ENCODE measurements around the gene TAF10. TPM values are rescaled to one million over a fixed set of nuclear protein-coding genes. Genes with fewer than 3 reads are reported as not detected.

The TAF10 gene
- total RNA-seq, 1 experiment from 2014 or later, result 142 TPM

DNA sequence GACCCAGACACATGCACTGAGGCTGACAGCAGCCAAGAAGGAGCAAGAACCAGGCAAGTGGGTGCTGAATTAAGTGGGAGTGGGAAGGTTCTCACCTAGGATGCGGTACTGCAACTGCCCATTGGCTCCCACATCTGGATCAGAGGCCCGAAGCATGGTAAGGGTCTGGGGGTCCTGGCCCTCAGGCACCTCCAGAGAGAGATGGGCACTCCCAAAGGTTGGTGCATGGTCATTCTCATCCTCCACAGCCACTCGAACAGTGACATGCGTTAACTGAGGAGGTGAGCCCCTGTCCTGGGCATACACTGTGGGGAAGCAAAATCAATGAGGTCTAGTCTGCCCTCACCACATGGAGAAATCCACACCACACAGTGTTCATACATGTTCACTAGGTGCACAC, 16.5 kb upstream of the TAF10 start:
- POLR2A ChIA-PET, result no interaction called here

DNA sequence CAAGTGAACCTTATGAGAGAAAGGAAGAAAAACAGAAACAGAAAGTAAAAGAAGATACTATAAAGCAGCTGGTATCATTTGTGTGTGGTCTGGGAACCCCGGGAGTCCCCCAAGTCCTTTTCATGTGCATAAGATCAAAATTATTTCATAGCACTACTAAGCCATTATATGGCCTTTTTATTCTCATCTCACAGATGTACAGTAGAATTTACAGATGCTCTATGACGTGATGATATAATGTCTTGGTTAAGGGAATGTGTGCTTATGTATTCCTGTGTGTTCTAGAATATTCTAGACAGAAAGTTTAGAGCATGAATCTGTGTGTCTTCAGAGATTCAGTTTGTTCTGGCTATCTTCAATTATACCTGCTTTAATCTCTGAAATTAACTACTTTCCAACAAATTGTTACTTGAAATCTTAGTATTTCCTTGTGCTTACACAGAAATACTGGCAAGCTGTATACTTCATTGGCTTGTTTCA, 15.8 kb upstream of the TAF10 start:
- CTCF ChIA-PET, result interaction anchor here (1.5 kb wide), 1 partner anchor 55 kb away, joined by 3 read pairs; the partner anchor contains the start of gene MRPL17
- no peak overlapping the region for H3K4me3 ChIP-seq (ENCODE audit: low read depth, low read length)
- no peaks in the 10 kb centered on the region for H3K27me3 Mint-ChIP-seq (ENCODE audit: insufficient read depth, unreplicated experiment)
- H3K4me1 ChIP-seq, result peaks cover 3% of the 10 kb centered on the region; the same call in 1 of the 2 replicates
- H3K36me3 Mint-ChIP-seq (ENCODE audit: insufficient read depth, unreplicated experiment), result peaks cover 5% of the 10 kb centered on the region
- POLR2A ChIA-PET, result no interaction called here
- H3K27me3 ChIP-seq (replicated peaks; ENCODE audit: control insufficient read depth, insufficient read depth, low read length), result no peaks in the 10 kb centered on the region; the same call in 1 of the 2 replicates
- H3K9me3 Mint-ChIP-seq (ENCODE audit: unreplicated experiment), result no peaks in the 10 kb centered on the region
- H3K36me3 ChIP-seq (ENCODE audit: control insufficient read depth, insufficient read depth, low read length), result no peaks in the 10 kb centered on the region
- no peaks in the 10 kb centered on the region for H3K9me3 ChIP-seq
- no peaks in the 10 kb centered on the region for H3K4me1 Mint-ChIP-seq (ENCODE audit: low read depth, unreplicated experiment)
- no peak for DNase-seq
- no peak overlapping the region for H3K4me3 Mint-ChIP-seq (ENCODE audit: unreplicated experiment)
- TF ChIP-seq, protein P1, sequence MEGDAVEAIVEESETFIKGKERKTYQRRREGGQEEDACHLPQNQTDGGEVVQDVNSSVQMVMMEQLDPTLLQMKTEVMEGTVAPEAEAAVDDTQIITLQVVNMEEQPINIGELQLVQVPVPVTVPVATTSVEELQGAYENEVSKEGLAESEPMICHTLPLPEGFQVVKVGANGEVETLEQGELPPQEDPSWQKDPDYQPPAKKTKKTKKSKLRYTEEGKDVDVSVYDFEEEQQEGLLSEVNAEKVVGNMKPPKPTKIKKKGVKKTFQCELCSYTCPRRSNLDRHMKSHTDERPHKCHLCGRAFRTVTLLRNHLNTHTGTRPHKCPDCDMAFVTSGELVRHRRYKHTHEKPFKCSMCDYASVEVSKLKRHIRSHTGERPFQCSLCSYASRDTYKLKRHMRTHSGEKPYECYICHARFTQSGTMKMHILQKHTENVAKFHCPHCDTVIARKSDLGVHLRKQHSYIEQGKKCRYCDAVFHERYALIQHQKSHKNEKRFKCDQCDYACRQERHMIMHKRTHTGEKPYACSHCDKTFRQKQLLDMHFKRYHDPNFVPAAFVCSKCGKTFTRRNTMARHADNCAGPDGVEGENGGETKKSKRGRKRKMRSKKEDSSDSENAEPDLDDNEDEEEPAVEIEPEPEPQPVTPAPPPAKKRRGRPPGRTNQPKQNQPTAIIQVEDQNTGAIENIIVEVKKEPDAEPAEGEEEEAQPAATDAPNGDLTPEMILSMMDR (IDR thresholded peaks at IDR 0.05; ENCODE audit: insufficient read depth in 1 of 2, low read depth in 1 of 2, low read length in 1 of 2, severe bottlenecking in 1 of 2, unreplicated experiment in 1 of 2), result no peak
- intact Hi-C loops (cut with micrococcal nuclease; ENCODE audit: unreplicated experiment), result no loop called here
- H3K27ac Mint-ChIP-seq (ENCODE audit: unreplicated experiment), result no peak overlapping the region
- no TSS peak for BruUV-seq (replicated peaks)

More for the DNA sequence above, 16.5 kb upstream of the TAF10 start:
- H3K27me3 Mint-ChIP-seq (ENCODE audit: insufficient read depth, unreplicated experiment), result no peaks in the 10 kb centered on the region
- no peaks in the 10 kb centered on the region for H3K36me3 ChIP-seq (ENCODE audit: control insufficient read depth, insufficient read depth, low read length)
- no peak for DNase-seq
- CTCF ChIA-PET, result interaction anchor here (1.5 kb wide), 1 partner anchor 55 kb away, joined by 3 read pairs; the partner anchor contains the start of gene MRPL17
- no peaks in the 10 kb centered on the region for H3K4me1 Mint-ChIP-seq (ENCODE audit: low read depth, unreplicated experiment)
- peak overlapping the region; percentile 1 for H3K4me3 Mint-ChIP-seq (ENCODE audit: unreplicated experiment)
- H3K27me3 ChIP-seq (replicated peaks; ENCODE audit: control insufficient read depth, insufficient read depth, low read length), result no peaks in the 10 kb centered on the region; the same call in 1 of the 2 replicates
- H3K9me3 ChIP-seq, result no peaks in the 10 kb centered on the region
- peaks cover 3% of the 10 kb centered on the region; the same call in 1 of the 2 replicates for H3K4me1 ChIP-seq
- H3K27ac Mint-ChIP-seq (ENCODE audit: unreplicated experiment), result no peak overlapping the region
- H3K9me3 Mint-ChIP-seq (ENCODE audit: unreplicated experiment), result no peaks in the 10 kb centered on the region
- peaks cover 5% of the 10 kb centered on the region for H3K36me3 Mint-ChIP-seq (ENCODE audit: insufficient read depth, unreplicated experiment)
- TF ChIP-seq, protein P1 (IDR thresholded peaks at IDR 0.05; ENCODE audit: insufficient read depth in 1 of 2, low read depth in 1 of 2, low read length in 1 of 2, severe bottlenecking in 1 of 2, unreplicated experiment in 1 of 2), result no peak
- intact Hi-C loops (cut with micrococcal nuclease; ENCODE audit: unreplicated experiment), result no loop called here
- no peak overlapping the region for H3K4me3 ChIP-seq (ENCODE audit: low read depth, low read length)
- no TSS peak for BruUV-seq (replicated peaks)

DNA sequence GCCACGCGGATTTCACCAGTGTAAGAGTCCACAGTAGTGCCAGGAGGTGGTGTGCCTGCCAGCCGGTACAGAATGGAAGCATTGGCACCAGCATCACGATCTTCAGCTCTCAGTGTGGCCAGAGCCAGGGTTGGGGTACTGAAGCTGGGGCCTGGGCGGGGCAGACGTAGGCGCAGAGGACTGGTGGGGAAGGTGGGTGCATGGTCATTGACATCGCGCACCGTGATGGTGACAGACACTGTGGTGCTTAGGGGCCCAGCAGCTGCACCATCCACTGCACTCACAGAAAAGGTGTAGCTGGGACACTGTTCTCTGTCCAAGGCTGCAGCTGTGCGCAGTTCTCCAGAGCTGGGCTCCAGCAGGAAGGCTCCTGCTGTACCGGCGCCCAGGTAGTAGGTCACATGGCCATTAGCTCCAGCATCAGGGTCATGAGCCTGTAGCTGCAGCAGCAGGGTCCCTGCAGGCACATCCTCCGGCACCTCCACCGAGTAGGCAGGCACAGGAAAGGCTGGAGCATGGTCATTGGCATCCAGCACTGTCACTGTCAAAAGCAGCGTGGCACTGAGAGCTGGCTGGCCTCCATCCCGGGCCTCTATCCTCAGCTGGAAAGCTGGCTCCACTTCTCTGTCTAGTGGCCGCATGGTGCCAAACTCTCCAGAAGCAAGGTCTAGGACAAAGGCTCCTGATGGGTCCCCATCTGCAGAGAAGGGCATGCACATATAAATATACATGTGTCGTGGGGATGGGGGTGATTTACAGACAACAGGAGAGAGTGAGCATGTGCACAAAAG, 15.2 kb upstream of the TAF10 start:
- H3K4me1 ChIP-seq, result peaks cover 3% of the 10 kb centered on the region; the same call in 1 of the 2 replicates
- no peaks in the 10 kb centered on the region for H3K9me3 Mint-ChIP-seq (ENCODE audit: unreplicated experiment)
- DNase-seq, result no peak
- ChIA-PET POLR2A (no interaction called here), CTCF (interaction anchor here (1.5 kb wide), 1 partner anchor 56 kb away, joined by 3 read pairs; the partner anchor contains the start of gene MRPL17)
- no peaks in the 10 kb centered on the region for H3K9me3 ChIP-seq
- BruUV-seq (replicated peaks), result no TSS peak
- peaks cover 5% of the 10 kb centered on the region for H3K36me3 Mint-ChIP-seq (ENCODE audit: insufficient read depth, unreplicated experiment)
- TF ChIP-seq, protein P1 (IDR thresholded peaks at IDR 0.05; ENCODE audit: insufficient read depth in 1 of 2, low read depth in 1 of 2, low read length in 1 of 2, severe bottlenecking in 1 of 2, unreplicated experiment in 1 of 2), result no peak
- no peaks in the 10 kb centered on the region for H3K4me1 Mint-ChIP-seq (ENCODE audit: low read depth, unreplicated experiment)
- no peak overlapping the region for H3K27ac Mint-ChIP-seq (ENCODE audit: unreplicated experiment)
- no peak overlapping the region for H3K4me3 Mint-ChIP-seq (ENCODE audit: unreplicated experiment)
- no peak overlapping the region for H3K4me3 ChIP-seq (ENCODE audit: low read depth, low read length)
- no peaks in the 10 kb centered on the region for H3K36me3 ChIP-seq (ENCODE audit: control insufficient read depth, insufficient read depth, low read length)
- intact Hi-C loops (cut with micrococcal nuclease; ENCODE audit: unreplicated experiment), result no loop called here
- H3K27me3 Mint-ChIP-seq (ENCODE audit: insufficient read depth, unreplicated experiment), result no peaks in the 10 kb centered on the region
- no peaks in the 10 kb centered on the region; the same call in 1 of the 2 replicates for H3K27me3 ChIP-seq (replicated peaks; ENCODE audit: control insufficient read depth, insufficient read depth, low read length)

Data from Caco-2 (cell line).